Fibroblast of gingiva (primary cell): ENCODE results near the gene ACRV1.
"Not testable (repeated sequence)": the region's sequence is repeated elsewhere in the genome, so short reads cannot be mapped to it uniquely, and the experiment has no call there.

Source experiments
- DNase-seq: peaks from one replicate; pipeline ENCODE4 v3.0.0-alpha.2; 2011; ENCODE audit warnings: low read depth

The ACRV1 gene

GRCh38 chr11:125680747-125681146 lies at the start of gene ACRV1:
TSS of gene ACRV1 (minus strand) at chr11:125680847. CDS start at chr11:125680780, 67 bp downstream.
- no peak for DNase-seq

- no peak for DNase-seq
Observed at GRCh38 chr11:125728969-125729368, 48.3 kb upstream of the ACRV1 start.

GRCh38 chr11:125724125-125724524 lies 43.5 kb upstream of the ACRV1 start:
- no peak for DNase-seq

GRCh38 chr11:125720781-125721180 lies 40.1 kb upstream of the ACRV1 start:
- no peak for DNase-seq

- DNase-seq = not testable (repeated sequence)
Observed at GRCh38 chr11:125704686-125705085, 24.0 kb upstream of the ACRV1 start.

- no peak for DNase-seq
Observed at GRCh38 chr11:125701858-125702621, 21.4 kb upstream of the ACRV1 start.

- DNase-seq = no peak
Observed at GRCh38 chr11:125701018-125701610, 20.5 kb upstream of the ACRV1 start.

- no peak for DNase-seq
Observed at GRCh38 chr11:125694951-125695350, 14.3 kb upstream of the ACRV1 start.

GRCh38 chr11:125692887-125693286 lies 12.2 kb upstream of the ACRV1 start:
- DNase-seq = no peak

- no peak for DNase-seq
Observed at GRCh38 chr11:125690006-125690405, 9.4 kb upstream of the ACRV1 start.

- DNase-seq = no peak
Observed at GRCh38 chr11:125689274-125689859, 8.7 kb upstream of the ACRV1 start.

GRCh38 chr11:125688632-125689031 lies 8.0 kb upstream of the ACRV1 start:
- DNase-seq = no peak

- no peak for DNase-seq
Observed at GRCh38 chr11:125688066-125688465, 7.4 kb upstream of the ACRV1 start.

GRCh38 chr11:125685228-125685627 lies 4.6 kb upstream of the ACRV1 start:
- DNase-seq = no peak

- DNase-seq = no peak
Observed at GRCh38 chr11:125679837-125680236, 810 bp downstream of the ACRV1 start.

- DNase-seq = no peak
Observed at GRCh38 chr11:125679397-125679796, 1.2 kb downstream of the ACRV1 start.

- DNase-seq = no peak
Observed at GRCh38 chr11:125675196-125675595, 5.5 kb downstream of the ACRV1 start.

- no peak for DNase-seq
Observed at GRCh38 chr11:125674210-125674609, 6.4 kb downstream of the ACRV1 start.

- no peak for DNase-seq
Observed at GRCh38 chr11:125671561-125671960, 9.1 kb downstream of the ACRV1 start.

GRCh38 chr11:125670172-125670571 lies 10.5 kb downstream of the ACRV1 start:
- no peak for DNase-seq

GRCh38 chr11:125667151-125667550 lies 13.5 kb downstream of the ACRV1 start:
- no peak for DNase-seq

- no peak for DNase-seq
Observed at GRCh38 chr11:125663910-125664309, 16.7 kb downstream of the ACRV1 start.

GRCh38 chr11:125662689-125663088 lies 18.0 kb downstream of the ACRV1 start:
- DNase-seq = no peak
